K562 (cell line): Measurements from ENCODE around the gene TBATA. TPM values are rescaled to one million over a fixed set of nuclear protein-coding genes. Genes with fewer than 3 reads are reported as not detected.

Experiments used
- ADNP ChIP-seq: fragments of 200-800 bp; sonication (Bioruptor generic); IDR thresholded peaks from 2 replicates; pipeline ENCODE4 v1.6.1; 2016; ENCODE audit warnings: missing genetic modification characterization, missing compliant biosample characterization
- CC2D1A ChIP-seq: fragments of 450-650 bp; IDR thresholded peaks from 2 replicates; pipeline ENCODE4 v1.6.1; 2017; ENCODE audit warnings: mild to moderate bottlenecking
- DEAF1 ChIP-seq: fragments of 450-650 bp; formaldehyde crosslinking; IDR thresholded peaks from 2 replicates; pipeline ENCODE4 v1.4.0; 2020; ENCODE audit warnings: mild to moderate bottlenecking, moderate library complexity
- ELK1 ChIP-seq: sonication (generic); formaldehyde crosslinking; IDR thresholded peaks from 2 replicates; pipeline ENCODE4 v1.8.1; 2022; ENCODE audit warnings: missing genetic modification reagents
- ETV5 ChIP-seq: sonication (generic); formaldehyde crosslinking; IDR thresholded peaks from 2 replicates; pipeline ENCODE4 v1.4.0; 2020; ENCODE audit warnings: low read depth, mild to moderate bottlenecking, missing genetic modification reagents
- FOXP1 ChIP-seq: sonication (generic); formaldehyde crosslinking; IDR thresholded peaks from 2 replicates; pipeline ENCODE4 v1.8.0; 2022; ENCODE audit warnings: mild to moderate bottlenecking, missing genetic modification reagents
- KLF6 ChIP-seq: fragments of 250-450 bp; sonication (Bioruptor Pico); IDR thresholded peaks from 2 replicates; pipeline ENCODE4 v1.4.0; 2020; ENCODE audit warnings: mild to moderate bottlenecking, moderate library complexity, borderline replicate concordance
- LEF1 ChIP-seq: fragments of 450-650 bp; IDR thresholded peaks from 2 replicates; pipeline ENCODE4 v1.6.1; 2016; ENCODE audit warnings: mild to moderate bottlenecking
- MECOM ChIP-seq: fragments of 250-450 bp; sonication (Bioruptor Pico); IDR thresholded peaks from 2 replicates; pipeline ENCODE4 v1.8.0; 2022; ENCODE audit warnings: inconsistent platforms
- NCOA1 ChIP-seq: fragments of 450-650 bp; IDR thresholded peaks from 2 replicates; pipeline ENCODE4 v1.6.1; 2016; ENCODE audit warnings: low read depth
- RNF219 ChIP-seq: fragments of 250-450 bp; sonication (Bioruptor Pico); IDR thresholded peaks from 2 replicates; pipeline ENCODE4 v1.5.0; 2022; ENCODE audit warnings: mild to moderate bottlenecking
- TAF15 ChIP-seq: fragments of 200-400 bp; formaldehyde crosslinking; IDR thresholded peaks from 2 replicates; pipeline ENCODE4 v1.6.1; 2017; ENCODE audit warnings: mild to moderate bottlenecking, low read depth, low read length, moderate library complexity
- TCF7L2 ChIP-seq: fragments of 150-350 bp; IDR thresholded peaks from 2 replicates; pipeline ENCODE4 v1.6.1; 2016; ENCODE audit warnings: low read depth, mild to moderate bottlenecking, low read length, moderate library complexity
- TRIM28 ChIP-seq: fragments of 450-650 bp; IDR thresholded peaks from 2 replicates; pipeline ENCODE4 v1.6.1; 2017
- ZBTB9 ChIP-seq: fragments of 450-650 bp; formaldehyde crosslinking; IDR thresholded peaks from 2 replicates; pipeline ENCODE4 v1.4.0; 2020; ENCODE audit warnings: mild to moderate bottlenecking, moderate library complexity
- ZNF583 ChIP-seq: fragments of 250-450 bp; sonication (Bioruptor Pico); IDR thresholded peaks from 2 replicates; pipeline ENCODE4 v1.4.0; 2020
- ZNF766 ChIP-seq: fragments of 200-800 bp; sonication (Bioruptor generic); conservative IDR thresholded peaks from 2 replicates; pipeline ENCODE4 v1.6.1; 2016; ENCODE audit warnings: missing genetic modification characterization, missing compliant biosample characterization
- polyA plus RNA-seq, 8 experiments: library from polyadenylated mRNA; depleted of rRNA in 4 of 8; stranded (reverse) in 5 of 8; unstranded in 3 of 8; fragments of >200 nt; fragmentation: Nextera tagmentation in 2 of 8; fragmentation: Illumina TruSeq in 1 of 8; extraction: Ambion mirVana in 2 of 8; extraction: Trizol in 1 of 8; gene quantifications; 2 replicates each; pipeline versions ENCODE4 v1.2.1 to v1.2.3, GENCODE V29; 2011 to 2014; ENCODE audit warnings: inconsistent platforms in 1 of 8, missing spikeins in 1 of 8
- total RNA-seq, 7 experiments: library from RNA; depleted of rRNA in 6 of 7; stranded (reverse); fragments of >200 nt in 6 of 7; fragmentation: Illumina TruSeq in 2 of 7; extraction: Trizol in 2 of 7; gene quantifications; 2 replicates each; pipeline versions ENCODE4 v1.2.1 to v1.2.3, GENCODE V29; 2011 to 2021; ENCODE audit warnings: low replicate concordance in 1 of 7

The TBATA gene
- total and polyA plus RNA-seq, 9 of the 15 experiments (the other 6 are each of a cell fraction or from before 2014, with no cell fraction given) = not detected

DNA sequence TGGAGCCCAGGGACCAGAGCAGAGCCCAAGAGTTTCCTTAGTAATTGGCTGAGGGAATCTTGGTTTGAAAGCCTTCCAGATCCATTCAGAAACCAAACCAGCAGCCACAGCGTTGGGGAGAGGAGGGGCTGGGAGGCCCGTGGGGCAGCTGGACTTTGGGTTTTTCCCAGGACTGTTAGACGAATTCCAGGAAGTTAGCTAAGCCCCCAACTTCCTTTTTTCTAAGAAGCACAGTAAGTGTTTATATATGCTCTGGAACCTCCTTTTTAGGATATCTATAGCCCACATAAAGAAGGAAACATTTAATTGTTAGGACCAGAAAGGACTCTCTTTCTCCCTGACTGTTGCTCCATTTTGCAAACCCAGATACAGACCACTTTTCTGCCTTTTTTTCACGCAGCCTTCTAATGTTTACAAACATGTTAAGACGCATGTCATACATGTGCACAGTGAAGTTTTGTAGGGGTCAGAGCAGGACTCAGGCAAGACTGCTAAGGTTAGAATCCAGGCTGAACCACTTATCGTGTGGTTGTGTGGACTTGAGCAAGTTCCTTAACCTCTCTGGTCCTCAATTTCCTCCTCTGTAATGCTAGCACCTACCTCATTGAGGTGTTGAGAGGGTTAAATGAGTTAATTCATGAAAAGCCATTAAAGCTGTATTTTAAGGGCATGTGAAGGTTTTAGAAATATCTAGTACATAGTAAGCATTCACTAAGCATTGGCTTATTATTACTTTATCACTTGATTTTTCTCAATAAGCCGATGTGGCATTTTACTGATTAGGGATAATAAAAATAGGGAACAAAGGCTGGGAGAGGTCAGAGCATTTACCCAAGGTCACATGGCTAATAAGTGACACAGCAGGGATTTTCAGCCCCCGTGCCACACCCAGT is 42.4 kb downstream of the TBATA start (continued):
- TF ChIP-seq LEF1 = peak; percentile 63; the same call in 1 of the 2 replicates
- TF ChIP-seq ETV5 (CRISPR knock-in tag) = no peak; the same call in 1 of the 2 replicates
- TF ChIP-seq ELK1 = no peak
- TF ChIP-seq KLF6 (CRISPR knock-in tag) = peak; percentile 47; the same call in 1 of the 2 replicates
- no peak for TF ChIP-seq ADNP (tag)
- 0 out of 2 replicates have a peak, but pooled peaks have one; percentile 14 for TF ChIP-seq TRIM28
- TF ChIP-seq RNF219 (CRISPR knock-in tag) = no peak
- TF ChIP-seq MECOM = peak; percentile 53
- TF ChIP-seq TAF15 = no peak
- no peak for TF ChIP-seq DEAF1 (CRISPR knock-in tag)
- TF ChIP-seq TCF7L2 = no peak
- TF ChIP-seq ZNF583 = no peak; the same call in 1 of the 2 replicates
- TF ChIP-seq ZNF766 (CRISPR knock-in tag) = peak; percentile 79
- no peak for TF ChIP-seq ZBTB9 (CRISPR knock-in tag)
- TF ChIP-seq CC2D1A = peak; percentile 60; the same call in 1 of the 2 replicates
- no peak for TF ChIP-seq FOXP1 (CRISPR knock-in tag)
- TF ChIP-seq NCOA1 = 0 out of 2 replicates have a peak, but pooled peaks have one; percentile 16
